Lower lobe of right lung (tissue), 2 donors: ENCODE measurements around the gene PTGIR. TPM values are rescaled to one million over a fixed set of nuclear protein-coding genes. Genes with fewer than 3 reads are reported as not detected.
A peak's percentile ranks its signal among the peaks of the same experiment; 100 is the strongest.
"Not testable (repeated sequence)": the region's sequence is repeated elsewhere in the genome, so short reads cannot be mapped to it uniquely, and the experiment has no call there.

Experiments
- ATAC-seq, 2 donors: fragments of 200-7000 bp; cut with Tn5 transposase; one replicate each; pipeline ENCODE4 v1.9.1; 2020 to 2022; ENCODE audit warnings: mild to moderate bottlenecking in 2 of 2, moderate library complexity in 2 of 2
- DNase-seq: peaks from one replicate; pipeline ENCODE4 v3.0.0-alpha.2; 2020
- H3K27ac ChIP-seq: fragments of 200-600 bp; one replicate; pipeline ENCODE4 v1.8.0; 2022
- H3K27me3 ChIP-seq: fragments of 200-600 bp; one replicate; pipeline ENCODE4 v1.8.0; 2022; ENCODE audit warnings: low read depth
- H3K36me3 ChIP-seq: fragments of 200-600 bp; one replicate; pipeline ENCODE4 v1.8.0; 2022; ENCODE audit warnings: mild to moderate bottlenecking
- H3K4me1 ChIP-seq: fragments of 200-600 bp; one replicate; pipeline ENCODE4 v1.8.0; 2022
- H3K4me3 ChIP-seq: fragments of 200-600 bp; one replicate; pipeline ENCODE4 v1.8.0; 2022; ENCODE audit warnings: mild to moderate bottlenecking
- H3K9me3 ChIP-seq: fragments of 200-600 bp; one replicate; pipeline ENCODE4 v1.8.0; 2022
- CTCF ChIP-seq: fragments of 200-600 bp; IDR thresholded peaks from one replicate; pipeline ENCODE4 v1.8.0; 2022; ENCODE audit warnings: antibody characterized with exemption, mild to moderate bottlenecking
- intact Hi-C: fragments of 100-400 bp; cut with DNase I; formaldehyde crosslinking; loops from one replicate; pipeline ENCODE4 v1.11.0; 2022
- total RNA-seq: library from RNA; stranded (reverse); fragmentation: NEBNext Ultra II Directional; extraction: Animal tissue kit (Norgen Biotek cat#: 25700); gene quantifications from one replicate; pipeline ENCODE4 v1.2.1, GENCODE V29; 2021
- donor health status: DM: no; HTN: yes; CAD: no; lungs with severe emphysema.

PTGIR gene
- total RNA-seq, 1 donor from 2014 or later, result 6.9 TPM

- no peak for TF ChIP-seq CTCF
- ATAC-seq, result no peak
- DNase-seq, result peak; percentile 53
Observed at GRCh38 chr19:46629546-46630025, 4.7 kb upstream of the PTGIR start.

GRCh38 chr19:46628970-46629369 lies 4.1 kb upstream of the PTGIR start:
- DNase-seq, ATAC-seq, H3K4me3 ChIP-seq, H3K9me3 ChIP-seq, H3K27ac ChIP-seq, intact Hi-C loops, H3K27me3 ChIP-seq, H3K36me3 ChIP-seq: not testable (repeated sequence)
- peaks cover 50% of the 10 kb centered on the region for H3K4me1 ChIP-seq

More at GRCh38 chr19:46629546-46630025, 4.7 kb upstream of the PTGIR start:
- intact Hi-C loops, result no loop called here
- Histone ChIP-seq H3K4me3 (no peak overlapping the region), H3K27me3 (peaks cover 6% of the 10 kb centered on the region), H3K9me3 (no peaks in the 10 kb centered on the region), H3K36me3 (no peaks in the 10 kb centered on the region), H3K27ac (no peak overlapping the region), H3K4me1 (peaks cover 47% of the 10 kb centered on the region)

GRCh38 chr19:46626446-46626845 lies 1.6 kb upstream of the PTGIR start:
- intact Hi-C loops, result no loop called here

GRCh38 chr19:46625731-46626130 lies 842 bp upstream of the PTGIR start:
- ATAC-seq, result no peak
- intact Hi-C loops, result no loop called here

More at GRCh38 chr19:46626446-46626845, 1.6 kb upstream of the PTGIR start:
- ATAC-seq (no peak), DNase-seq (no peak)
- TF ChIP-seq CTCF, result no peak
- H3K36me3 ChIP-seq, result no peaks in the 10 kb centered on the region
- H3K9me3 ChIP-seq, result no peaks in the 10 kb centered on the region
- H3K27me3 ChIP-seq, result no peaks in the 10 kb centered on the region
- H3K4me3 ChIP-seq, result no peak overlapping the region
- H3K4me1 ChIP-seq, result peaks cover 47% of the 10 kb centered on the region
- peak overlapping the region; percentile 61 for H3K27ac ChIP-seq

GRCh38 chr19:46623915-46624502 lies 880 bp downstream of the PTGIR start:
- Histone ChIP-seq H3K36me3 (no peaks in the 10 kb centered on the region), H3K9me3 (no peaks in the 10 kb centered on the region), H3K27ac (peak overlapping the region; percentile 61), H3K27me3 (no peaks in the 10 kb centered on the region), H3K4me1 (peaks cover 42% of the 10 kb centered on the region), H3K4me3 (peak overlapping the region; percentile 47)
- intact Hi-C loops, result no loop called here
- ATAC-seq (no peak), DNase-seq (no peak)
- TF ChIP-seq CTCF, result no peak

More at GRCh38 chr19:46625731-46626130, 842 bp upstream of the PTGIR start:
- Histone ChIP-seq H3K27ac (peak overlapping the region; percentile 61), H3K9me3 (no peaks in the 10 kb centered on the region), H3K4me1 (peaks cover 42% of the 10 kb centered on the region), H3K27me3 (no peaks in the 10 kb centered on the region), H3K4me3 (no peak overlapping the region), H3K36me3 (no peaks in the 10 kb centered on the region)
- no peak for TF ChIP-seq CTCF
- no peak for DNase-seq

- no peaks in the 10 kb centered on the region for H3K36me3 ChIP-seq
- no peaks in the 10 kb centered on the region for H3K27me3 ChIP-seq
- DNase-seq (no peak), ATAC-seq (no peak)
- peaks cover 54% of the 10 kb centered on the region for H3K4me1 ChIP-seq
- intact Hi-C loops, result no loop called here
- TF ChIP-seq CTCF, result no peak
- no peaks in the 10 kb centered on the region for H3K9me3 ChIP-seq
- peak overlapping the region; percentile 47 for H3K4me3 ChIP-seq
- peak overlapping the region; percentile 71 for H3K27ac ChIP-seq
Observed at GRCh38 chr19:46622118-46622446, 2.8 kb downstream of the PTGIR start.
